GM18868 (cell line): Measurements from ENCODE around the gene HS2ST1.
"Not testable (repeated sequence)": the region's sequence is repeated elsewhere in the genome, so short reads cannot be mapped to it uniquely, and the experiment has no call there.

ENCODE experiments used
- ATAC-seq: cut with Tn5 transposase; IDR thresholded peaks from one replicate; pipeline ENCODE4 v1.9.1; 2021; ENCODE audit warnings: mild to moderate bottlenecking, moderate library complexity; ENCODE audit not compliant: unreplicated experiment

The HS2ST1 gene

DNA sequence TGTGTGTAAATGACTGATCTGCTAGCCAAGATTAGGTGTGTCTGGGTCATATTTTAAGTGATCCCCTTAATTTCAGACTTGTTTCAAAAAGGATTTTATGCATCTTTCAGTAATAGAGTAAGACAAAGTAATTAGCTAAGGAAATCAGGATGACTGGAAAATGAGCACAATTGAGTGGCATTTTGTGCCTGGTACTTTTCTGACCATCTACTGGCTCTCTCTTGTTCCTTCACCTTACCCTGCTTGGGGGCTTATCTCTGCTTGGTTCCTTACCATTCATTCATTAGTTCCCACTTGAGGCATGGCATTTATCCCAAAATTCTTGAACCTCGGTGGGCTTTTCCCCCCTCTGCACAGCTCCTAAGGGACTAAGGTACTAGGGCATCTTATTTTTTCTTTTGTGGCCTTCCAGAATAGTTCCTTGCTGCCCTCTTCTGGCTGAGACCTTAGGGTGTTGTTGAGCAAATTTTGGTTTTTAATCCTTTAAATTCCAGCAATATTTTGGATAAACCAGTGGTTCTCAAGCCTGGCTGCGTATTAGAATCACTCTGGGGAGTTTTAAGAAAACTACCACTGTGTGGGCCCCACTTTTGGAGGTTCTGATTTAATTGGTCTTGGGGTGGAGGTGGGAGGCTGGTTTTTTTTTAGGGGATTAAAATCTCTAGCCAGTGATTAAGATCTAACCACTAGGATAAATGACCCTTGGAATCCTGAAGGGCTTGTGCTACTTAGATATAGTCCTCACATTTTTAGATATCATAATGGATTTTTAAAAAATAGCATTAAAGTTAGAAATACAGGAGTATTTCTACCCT is 50.8 kb downstream of the HS2ST1 start:
- no peak for ATAC-seq

GRCh38 chr1:86965827-86966182 is 51.4 kb downstream of the HS2ST1 start:
- peak; percentile 92 for ATAC-seq

DNA sequence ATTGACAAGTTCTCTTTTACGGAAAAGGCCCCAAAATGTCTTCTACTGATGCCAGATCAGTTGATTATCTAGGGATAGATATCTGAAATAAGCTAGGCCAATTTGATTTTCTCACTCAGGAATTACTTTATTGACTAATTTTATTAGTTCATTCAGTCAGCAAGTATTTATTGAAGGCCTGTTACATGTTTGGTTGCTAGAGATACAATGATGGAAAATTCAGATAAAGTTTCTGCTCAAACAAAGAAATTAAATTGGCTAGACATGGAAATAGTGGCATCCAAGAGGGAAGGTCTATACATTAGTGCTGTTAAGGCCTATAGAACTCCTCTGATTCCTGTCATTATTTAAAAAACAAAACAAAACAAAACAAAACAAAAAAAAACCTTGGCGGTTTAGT is 56.5 kb downstream of the HS2ST1 start:
- ATAC-seq: no peak

GRCh38 chr1:86971778-86972177 is 57.3 kb downstream of the HS2ST1 start:
- no peak for ATAC-seq

GRCh38 chr1:86972262-86972661 is 57.8 kb downstream of the HS2ST1 start:
- no peak for ATAC-seq

DNA sequence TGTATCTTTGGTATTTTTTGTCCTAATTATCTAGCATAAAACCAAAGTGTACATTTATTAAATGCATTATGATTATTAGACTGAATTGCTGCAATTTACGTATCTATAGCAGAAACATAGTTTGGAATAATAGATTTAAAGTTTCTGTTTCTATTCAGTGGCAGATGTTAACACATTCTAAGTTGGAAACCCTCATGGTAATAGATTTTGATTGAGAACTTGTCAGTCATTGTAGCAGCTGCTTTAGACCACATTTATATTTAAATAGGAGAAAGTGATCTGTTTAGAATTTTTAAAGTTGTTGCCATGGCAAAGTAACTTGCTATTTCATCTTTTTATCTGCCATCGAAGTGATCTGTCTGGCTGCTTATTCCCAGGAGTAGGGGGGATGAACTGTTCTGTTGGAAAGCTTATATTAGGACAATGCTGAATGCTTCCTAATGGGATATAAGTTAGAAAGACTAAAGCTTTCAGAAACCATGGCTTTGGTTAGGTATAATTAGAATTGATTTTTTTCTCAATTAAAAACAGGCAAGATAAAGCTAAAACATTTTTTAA is 61.6 kb downstream of the HS2ST1 start:
- ATAC-seq: no peak

- ATAC-seq: no peak
Observed at GRCh38 chr1:86976664-86977063, 62.2 kb downstream of the HS2ST1 start.

- ATAC-seq: no peak
Observed at GRCh38 chr1:86981482-86982213, 67.2 kb downstream of the HS2ST1 start.

DNA sequence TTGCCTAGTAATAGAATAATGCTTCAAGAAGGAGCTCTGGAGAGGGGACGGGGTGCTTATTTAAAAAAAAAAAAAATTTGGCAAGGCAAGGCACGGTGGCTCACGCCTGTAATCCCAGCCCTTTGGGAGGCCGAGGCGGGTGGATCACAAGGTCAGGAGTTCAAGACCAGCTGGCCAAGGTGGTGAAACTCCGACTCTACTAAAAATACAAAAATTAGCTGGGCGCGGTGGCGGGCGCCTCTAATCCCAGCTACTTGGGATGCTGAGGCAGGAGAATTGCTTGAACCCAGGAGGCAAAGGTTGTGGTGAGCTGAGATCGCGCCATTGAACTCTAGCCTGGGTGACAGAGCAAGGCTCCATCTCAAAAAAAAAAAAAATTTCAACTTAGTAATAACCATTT is 69.2 kb downstream of the HS2ST1 start:
- ATAC-seq: not testable (repeated sequence)

DNA sequence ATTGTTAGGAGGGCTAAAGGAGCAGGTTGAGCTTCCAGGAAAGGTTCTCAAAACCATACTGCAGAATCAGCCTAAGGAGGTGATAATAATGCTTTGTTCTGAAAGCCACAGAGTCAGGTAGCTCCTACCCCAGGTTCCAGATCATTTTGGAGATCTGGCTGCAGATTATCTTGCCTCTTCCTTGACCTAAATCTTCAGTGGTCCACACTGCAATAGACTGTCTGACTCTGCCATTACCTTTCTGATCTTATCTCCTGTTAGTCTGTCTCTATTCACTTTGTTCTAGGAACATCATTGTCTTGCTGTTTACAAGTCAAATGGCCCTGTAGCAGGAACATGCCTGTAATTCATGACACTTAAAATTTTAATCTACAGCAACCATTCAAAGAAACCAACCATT is 73.0 kb downstream of the HS2ST1 start:
- ATAC-seq: no peak

GRCh38 chr1:86988835-86989234 is 74.4 kb downstream of the HS2ST1 start:
- ATAC-seq: no peak

- not testable (repeated sequence) for ATAC-seq
Observed at GRCh38 chr1:86989690-86990089, 75.3 kb downstream of the HS2ST1 start.

DNA sequence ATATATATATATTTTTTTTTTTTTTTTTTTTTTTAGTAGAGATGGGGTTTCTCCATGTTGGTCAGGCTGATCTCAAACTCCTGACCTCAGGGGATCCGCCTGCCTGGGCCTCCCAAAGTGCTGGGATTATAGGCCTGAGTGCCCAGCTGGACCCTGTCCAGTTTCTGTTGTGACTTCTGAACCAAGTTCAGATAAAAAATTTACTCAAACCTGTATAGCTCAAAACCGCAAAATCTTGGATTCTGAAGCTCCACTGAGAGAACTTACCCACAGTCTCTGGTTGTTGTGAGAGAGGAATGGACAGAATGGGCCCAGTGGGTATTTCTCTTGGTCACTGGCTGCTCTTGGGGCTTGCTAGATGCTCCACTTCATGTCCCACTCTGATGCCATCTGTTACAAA is 76.4 kb downstream of the HS2ST1 start:
- ATAC-seq: no peak

DNA sequence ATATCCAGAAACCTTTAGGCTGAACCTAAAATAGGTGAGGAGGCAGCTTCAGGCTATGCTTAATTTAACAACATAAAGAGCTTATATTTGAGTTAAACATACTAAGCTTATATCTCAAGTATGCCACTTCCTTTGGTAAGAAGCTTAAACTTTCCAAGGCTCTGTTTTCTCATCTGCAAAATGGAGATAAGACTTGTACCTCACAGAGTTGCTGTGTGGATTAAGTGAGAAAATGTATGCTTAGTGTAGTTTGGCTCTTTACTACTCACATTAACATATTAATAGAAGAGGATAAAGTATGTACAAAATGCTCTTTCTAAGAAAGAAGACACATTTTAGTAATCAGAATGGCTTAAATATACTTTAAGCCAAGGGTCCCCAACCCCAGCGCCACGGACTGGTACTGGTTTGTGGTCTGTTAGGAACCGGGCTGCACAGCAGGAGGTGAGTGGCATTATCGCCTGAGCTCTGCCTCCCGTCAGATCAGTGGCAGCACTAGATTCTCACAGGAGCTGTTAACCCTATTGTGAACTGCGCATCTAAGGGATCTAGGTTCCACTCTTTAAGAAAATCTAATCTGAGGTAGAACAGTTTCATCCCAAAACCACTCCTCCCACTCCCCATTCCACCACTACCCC is 77.2 kb downstream of the HS2ST1 start:
- ATAC-seq: no peak

- ATAC-seq: peak; percentile 17
Observed at GRCh38 chr1:86992861-86993260, 78.4 kb downstream of the HS2ST1 start.

DNA sequence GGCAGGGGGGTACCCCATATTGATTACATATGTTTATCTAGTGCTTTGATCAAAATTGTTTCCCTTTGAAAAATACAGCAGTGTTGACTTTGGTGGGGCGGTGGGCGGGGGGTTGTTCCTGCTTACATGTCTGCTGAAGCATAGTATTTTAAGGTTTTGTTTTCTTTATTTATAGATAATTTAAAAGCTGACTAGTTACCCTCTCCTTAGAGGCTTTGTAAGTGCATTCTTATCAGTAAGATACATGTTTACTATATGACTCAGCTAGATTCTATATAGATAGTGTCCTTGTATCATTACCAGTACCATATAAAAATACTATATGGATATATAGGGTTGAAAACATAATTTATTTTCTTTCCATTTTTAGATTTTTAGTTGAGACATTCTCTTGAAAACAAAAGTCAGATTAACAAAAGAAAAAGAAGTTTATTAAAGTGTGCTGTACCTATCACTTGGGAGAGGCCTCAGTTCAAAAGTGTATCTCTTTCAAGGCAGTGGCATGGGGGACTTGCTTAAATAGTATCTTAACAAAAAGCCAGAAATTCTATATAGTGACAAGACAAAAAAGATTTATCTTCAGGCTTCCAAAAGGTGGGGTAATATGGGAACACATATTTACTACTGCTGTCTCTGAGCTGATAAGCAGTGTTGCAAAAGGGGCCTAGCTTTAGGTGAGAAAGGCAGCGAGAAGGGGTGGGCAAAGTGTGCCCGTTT is 79.0 kb downstream of the HS2ST1 start:
- peak; percentile 79 for ATAC-seq

GRCh38 chr1:86994061-86994460 is 79.6 kb downstream of the HS2ST1 start:
- no peak for ATAC-seq

DNA sequence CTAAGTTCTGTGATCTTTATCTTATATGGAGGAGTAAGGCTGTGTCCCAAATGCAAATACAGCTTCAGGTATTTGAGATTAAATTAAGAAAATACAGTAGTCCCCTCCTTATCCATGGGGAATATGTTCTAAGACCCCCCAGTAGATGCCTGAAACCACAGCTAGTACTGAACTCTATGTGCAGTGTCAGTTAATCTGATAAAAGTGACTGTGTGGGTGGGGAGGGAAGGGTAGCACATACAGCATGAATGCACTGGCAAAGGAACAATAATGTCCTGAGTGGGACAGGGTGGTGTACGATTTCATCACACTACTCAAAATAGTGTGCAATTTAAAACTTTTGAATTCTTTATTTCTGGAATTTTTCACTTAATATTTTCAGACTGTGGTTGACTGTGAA is 83.1 kb downstream of the HS2ST1 start:
- no peak for ATAC-seq

DNA sequence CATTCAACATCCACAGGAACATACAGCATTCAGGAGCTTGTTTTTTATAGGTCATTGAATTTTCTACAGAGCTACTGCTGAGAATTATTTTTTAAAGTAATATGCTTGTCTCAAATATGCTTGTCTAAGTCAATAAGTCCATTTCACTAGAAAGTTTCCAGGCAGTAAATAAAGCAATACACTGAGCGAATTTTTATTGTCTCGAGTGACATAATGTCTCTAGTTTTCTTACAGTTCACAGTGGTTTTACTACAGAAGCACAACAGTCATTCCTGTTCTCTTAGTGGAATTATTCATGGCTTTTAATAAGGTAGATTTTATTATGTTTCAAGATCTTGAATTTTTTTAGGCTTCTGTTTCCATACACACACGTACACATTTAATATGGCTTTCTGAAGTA is 83.8 kb downstream of the HS2ST1 start:
- ATAC-seq: no peak

DNA sequence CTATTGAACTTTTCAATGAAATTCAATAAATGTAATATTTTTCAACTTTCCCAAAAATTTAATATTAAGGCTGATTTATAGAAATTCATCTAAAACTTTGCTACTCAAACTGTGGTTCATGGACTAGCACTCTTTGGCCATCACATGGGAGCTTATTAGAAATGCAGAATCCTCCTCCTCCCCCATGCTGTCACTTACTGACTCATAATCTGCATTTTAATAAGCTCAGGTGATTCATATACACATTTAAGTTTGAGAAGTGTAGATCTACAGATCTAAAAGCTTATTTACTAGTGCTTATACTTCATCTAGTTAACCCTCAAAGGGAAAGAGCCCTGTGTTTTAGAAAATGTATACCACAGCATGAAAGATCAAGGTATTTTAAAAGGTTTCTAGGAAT is 84.3 kb downstream of the HS2ST1 start:
- ATAC-seq: peak; percentile 51

GRCh38 chr1:87000460-87000859 is 86.0 kb downstream of the HS2ST1 start:
- ATAC-seq: no peak
